Measurements from ENCODE around the gene MINDY3.

DNA sequence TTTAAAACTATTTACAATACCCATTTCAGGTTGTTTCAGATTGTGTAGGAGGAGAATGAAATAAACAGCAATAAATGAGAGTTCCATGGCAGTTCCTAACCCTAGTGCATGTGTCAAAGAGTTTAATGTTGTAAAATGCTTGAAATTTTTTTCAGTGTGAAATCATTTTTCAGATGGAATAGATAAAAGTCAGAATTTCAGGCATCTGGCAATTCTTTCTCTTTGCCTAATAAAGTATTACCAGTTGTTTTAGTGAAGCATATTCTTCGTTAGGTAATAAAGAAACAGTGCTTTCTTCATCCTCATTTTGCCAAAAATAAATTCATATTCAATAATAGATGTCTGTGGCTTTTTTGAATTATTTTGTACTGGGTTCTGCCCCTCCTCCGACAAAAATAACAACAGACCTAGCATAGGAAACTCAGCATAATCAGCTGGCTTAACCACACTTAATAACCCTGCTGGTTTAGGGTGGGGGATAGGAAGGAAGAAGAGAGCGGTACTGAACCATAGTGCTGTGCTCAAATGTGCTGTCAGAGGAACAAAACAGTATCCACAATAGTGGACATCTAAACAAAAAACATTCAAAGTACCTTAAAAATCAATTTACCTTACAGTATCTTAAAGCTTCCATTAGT lies 39.1 kb downstream of the MINDY3 start:
- TF ChIP-seq POLR2AphosphoS5 (IDR thresholded peaks at IDR 0.05; ENCODE audit: low read depth, low read length) (no peak), POLR2A (IDR thresholded peaks at IDR 0.05; ENCODE audit: low read depth, low read length) (no peak)
